ENCODE data around the gene DPYD. TPM values are rescaled to one million over a fixed set of nuclear protein-coding genes. Genes with fewer than 3 reads are reported as not detected.

Gene DPYD
- total and polyA plus RNA-seq, 9 of the 15 experiments (the other 6 are each of a cell fraction or from before 2014, with no cell fraction given) = 0.03 to 0.25 (median 0.08) TPM; not detected in 2

DNA sequence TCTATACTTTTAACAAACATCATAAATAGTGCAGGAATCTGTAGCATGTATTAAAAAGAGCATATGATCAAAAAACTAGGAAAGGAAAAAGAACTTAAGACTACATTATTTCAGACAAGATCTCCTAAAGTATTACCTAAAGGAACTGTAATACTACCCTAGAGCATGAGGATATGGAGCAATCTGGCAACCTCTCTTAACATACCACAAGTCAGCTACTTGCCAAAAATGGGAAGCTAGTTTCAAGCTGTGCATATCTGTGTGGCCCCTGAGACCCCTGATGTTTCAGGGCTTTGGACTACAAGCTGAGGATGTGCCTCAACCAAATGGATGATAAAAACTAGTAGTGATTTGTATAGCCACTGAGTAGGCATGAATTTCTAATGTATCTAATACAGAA lies 673.6 kb downstream of the DPYD start:
- DNase-seq (ENCODE audit: extremely low read depth in 1 of 4, low spot score in 3 of 4) (no peak), ATAC-seq (no peak), FAIRE-seq (no peak)
- Histone ChIP-seq H3K9me1 (ENCODE audit: control insufficient read depth, insufficient read depth, low read length) (no peaks in the 10 kb centered on the region), H4K20me1 (replicated peaks; ENCODE audit: control insufficient read depth, insufficient read depth, low read length) (no peaks in the 10 kb centered on the region), H3K9me3 (replicated peaks; ENCODE audit: control insufficient read depth, insufficient read depth, low read depth, low read length) (no peaks in the 10 kb centered on the region), H3K9ac (ENCODE audit: insufficient read depth in 1 of 2, low read depth in 2 of 2, low read length in 2 of 2) (no peak overlapping the region), H3K27me3 (ENCODE audit: control insufficient read depth in 2 of 2, insufficient read depth in 2 of 2, low read length in 2 of 2) (no peaks in the 10 kb centered on the region), H3K36me3 (ENCODE audit: control insufficient read depth, insufficient read depth, low read length) (no peaks in the 10 kb centered on the region), H3K4me3 (no peak overlapping the region), H3K79me2 (ENCODE audit: control insufficient read depth, insufficient read depth, low read length) (no peaks in the 10 kb centered on the region), H3K4me1 (replicated peaks in 1 of 2; ENCODE audit: control insufficient read depth in 2 of 2, insufficient read depth in 2 of 2, low read length in 2 of 2) (no peaks in the 10 kb centered on the region), H3K4me2 (ENCODE audit: insufficient read depth, low read length) (no peak overlapping the region), H3K27ac (ENCODE audit: extremely low read depth, low read depth, low read length) (no peak overlapping the region), H2AFZ (ENCODE audit: low read depth, low read length) (no peak overlapping the region)
- in situ Hi-C loops (cut with MboI) = no loop called here
- ChIA-PET CTCF (ENCODE audit: low intra/inter-chr PET ratio) (no interaction called here), POLR2A (no interaction called here)
- intact Hi-C loops (cut with micrococcal nuclease) = no loop called here
- no TSS peak for BruUV-seq (replicated peaks)
- TF ChIP-seq ZNF75A (CRISPR knock-in tag; IDR thresholded peaks at IDR 0.05) (no peak), U2AF1 (optimal IDR thresholded peaks at IDR 0.05; ENCODE audit: low read depth, low read length) (no peak), REST (IDR thresholded peaks at IDR 0.05; ENCODE audit: borderline replicate concordance) (no peak), REST (CRISPR knock-in tag; IDR thresholded peaks at IDR 0.05; ENCODE audit: low read depth) (no peak), SP2 (IDR thresholded peaks at IDR 0.05; ENCODE audit: extremely low read depth, low read depth, low read length, poor library complexity, severe bottlenecking) (no peak), FOS (IDR thresholded peaks at IDR 0.05; ENCODE audit: extremely low read depth, insufficient read length) (no peak), BRF1 (IDR thresholded peaks at IDR 0.05; ENCODE audit: borderline replicate concordance, extremely low read depth, insufficient read length) (no peak), RBM17 (IDR thresholded peaks at IDR 0.05; ENCODE audit: borderline replicate concordance, low read depth, low read length) (no peak), ZNF695 (CRISPR knock-in tag; IDR thresholded peaks at IDR 0.05) (no peak)
- TF ChIP-seq, protein P1, sequence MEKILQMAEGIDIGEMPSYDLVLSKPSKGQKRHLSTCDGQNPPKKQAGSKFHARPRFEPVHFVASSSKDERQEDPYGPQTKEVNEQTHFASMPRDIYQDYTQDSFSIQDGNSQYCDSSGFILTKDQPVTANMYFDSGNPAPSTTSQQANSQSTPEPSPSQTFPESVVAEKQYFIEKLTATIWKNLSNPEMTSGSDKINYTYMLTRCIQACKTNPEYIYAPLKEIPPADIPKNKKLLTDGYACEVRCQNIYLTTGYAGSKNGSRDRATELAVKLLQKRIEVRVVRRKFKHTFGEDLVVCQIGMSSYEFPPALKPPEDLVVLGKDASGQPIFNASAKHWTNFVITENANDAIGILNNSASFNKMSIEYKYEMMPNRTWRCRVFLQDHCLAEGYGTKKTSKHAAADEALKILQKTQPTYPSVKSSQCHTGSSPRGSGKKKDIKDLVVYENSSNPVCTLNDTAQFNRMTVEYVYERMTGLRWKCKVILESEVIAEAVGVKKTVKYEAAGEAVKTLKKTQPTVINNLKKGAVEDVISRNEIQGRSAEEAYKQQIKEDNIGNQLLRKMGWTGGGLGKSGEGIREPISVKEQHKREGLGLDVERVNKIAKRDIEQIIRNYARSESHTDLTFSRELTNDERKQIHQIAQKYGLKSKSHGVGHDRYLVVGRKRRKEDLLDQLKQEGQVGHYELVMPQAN (IDR thresholded peaks at IDR 0.05; ENCODE audit: borderline replicate concordance) = no peak
- TF ChIP-seq, protein P2, sequence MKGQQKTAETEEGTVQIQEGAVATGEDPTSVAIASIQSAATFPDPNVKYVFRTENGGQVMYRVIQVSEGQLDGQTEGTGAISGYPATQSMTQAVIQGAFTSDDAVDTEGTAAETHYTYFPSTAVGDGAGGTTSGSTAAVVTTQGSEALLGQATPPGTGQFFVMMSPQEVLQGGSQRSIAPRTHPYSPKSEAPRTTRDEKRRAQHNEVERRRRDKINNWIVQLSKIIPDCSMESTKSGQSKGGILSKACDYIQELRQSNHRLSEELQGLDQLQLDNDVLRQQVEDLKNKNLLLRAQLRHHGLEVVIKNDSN (CRISPR knock-in tag; IDR thresholded peaks at IDR 0.05) = no peak
- TF ChIP-seq, protein P3, sequence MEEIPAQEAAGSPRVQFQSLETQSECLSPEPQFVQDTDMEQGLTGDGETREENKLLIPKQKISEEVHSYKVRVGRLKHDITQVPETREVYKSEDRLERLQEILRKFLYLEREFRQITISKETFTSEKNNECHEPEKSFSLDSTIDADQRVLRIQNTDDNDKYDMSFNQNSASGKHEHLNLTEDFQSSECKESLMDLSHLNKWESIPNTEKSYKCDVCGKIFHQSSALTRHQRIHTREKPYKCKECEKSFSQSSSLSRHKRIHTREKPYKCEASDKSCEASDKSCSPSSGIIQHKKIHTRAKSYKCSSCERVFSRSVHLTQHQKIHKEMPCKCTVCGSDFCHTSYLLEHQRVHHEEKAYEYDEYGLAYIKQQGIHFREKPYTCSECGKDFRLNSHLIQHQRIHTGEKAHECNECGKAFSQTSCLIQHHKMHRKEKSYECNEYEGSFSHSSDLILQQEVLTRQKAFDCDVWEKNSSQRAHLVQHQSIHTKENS (CRISPR knock-in tag; IDR thresholded peaks at IDR 0.05) = no peak
